Activated CD8-positive, alpha-beta memory T cell treated with anti-CD3 and anti-CD28 coated beads, Interleukin-2, amount 50 U/mL, for 48 hours (primary cell): ENCODE data around the gene SOX4.
A peak's percentile ranks its signal among the peaks of the same experiment; 100 is the strongest.

Experiments
- DNase-seq: peaks from one replicate; pipeline ENCODE4 v3.0.0-alpha.2; 2020

The SOX4 gene

DNA sequence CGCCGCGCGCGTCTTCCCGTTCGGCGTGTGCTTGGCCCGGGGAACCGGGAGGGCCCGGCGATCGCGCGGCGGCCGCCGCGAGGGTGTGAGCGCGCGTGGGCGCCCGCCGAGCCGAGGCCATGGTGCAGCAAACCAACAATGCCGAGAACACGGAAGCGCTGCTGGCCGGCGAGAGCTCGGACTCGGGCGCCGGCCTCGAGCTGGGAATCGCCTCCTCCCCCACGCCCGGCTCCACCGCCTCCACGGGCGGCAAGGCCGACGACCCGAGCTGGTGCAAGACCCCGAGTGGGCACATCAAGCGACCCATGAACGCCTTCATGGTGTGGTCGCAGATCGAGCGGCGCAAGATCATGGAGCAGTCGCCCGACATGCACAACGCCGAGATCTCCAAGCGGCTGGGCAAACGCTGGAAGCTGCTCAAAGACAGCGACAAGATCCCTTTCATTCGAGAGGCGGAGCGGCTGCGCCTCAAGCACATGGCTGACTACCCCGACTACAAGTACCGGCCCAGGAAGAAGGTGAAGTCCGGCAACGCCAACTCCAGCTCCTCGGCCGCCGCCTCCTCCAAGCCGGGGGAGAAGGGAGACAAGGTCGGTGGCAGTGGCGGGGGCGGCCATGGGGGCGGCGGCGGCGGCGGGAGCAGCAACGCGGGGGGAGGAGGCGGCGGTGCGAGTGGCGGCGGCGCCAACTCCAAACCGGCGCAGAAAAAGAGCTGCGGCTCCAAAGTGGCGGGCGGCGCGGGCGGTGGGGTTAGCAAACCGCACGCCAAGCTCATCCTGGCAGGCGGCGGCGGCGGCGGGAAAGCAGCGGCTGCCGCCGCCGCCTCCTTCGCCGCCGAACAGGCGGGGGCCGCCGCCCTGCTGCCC is 1.1 kb downstream of the SOX4 start:
- peak; percentile 73 for DNase-seq

DNA sequence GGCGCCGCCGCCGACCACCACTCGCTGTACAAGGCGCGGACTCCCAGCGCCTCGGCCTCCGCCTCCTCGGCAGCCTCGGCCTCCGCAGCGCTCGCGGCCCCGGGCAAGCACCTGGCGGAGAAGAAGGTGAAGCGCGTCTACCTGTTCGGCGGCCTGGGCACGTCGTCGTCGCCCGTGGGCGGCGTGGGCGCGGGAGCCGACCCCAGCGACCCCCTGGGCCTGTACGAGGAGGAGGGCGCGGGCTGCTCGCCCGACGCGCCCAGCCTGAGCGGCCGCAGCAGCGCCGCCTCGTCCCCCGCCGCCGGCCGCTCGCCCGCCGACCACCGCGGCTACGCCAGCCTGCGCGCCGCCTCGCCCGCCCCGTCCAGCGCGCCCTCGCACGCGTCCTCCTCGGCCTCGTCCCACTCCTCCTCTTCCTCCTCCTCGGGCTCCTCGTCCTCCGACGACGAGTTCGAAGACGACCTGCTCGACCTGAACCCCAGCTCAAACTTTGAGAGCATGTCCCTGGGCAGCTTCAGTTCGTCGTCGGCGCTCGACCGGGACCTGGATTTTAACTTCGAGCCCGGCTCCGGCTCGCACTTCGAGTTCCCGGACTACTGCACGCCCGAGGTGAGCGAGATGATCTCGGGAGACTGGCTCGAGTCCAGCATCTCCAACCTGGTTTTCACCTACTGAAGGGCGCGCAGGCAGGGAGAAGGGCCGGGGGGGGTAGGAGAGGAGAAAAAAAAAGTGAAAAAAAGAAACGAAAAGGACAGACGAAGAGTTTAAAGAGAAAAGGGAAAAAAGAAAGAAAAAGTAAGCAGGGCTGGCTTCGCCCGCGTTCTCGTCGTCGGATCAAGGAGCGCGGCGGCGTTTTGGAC is 2.0 kb downstream of the SOX4 start:
- peak; percentile 63 for DNase-seq

DNA sequence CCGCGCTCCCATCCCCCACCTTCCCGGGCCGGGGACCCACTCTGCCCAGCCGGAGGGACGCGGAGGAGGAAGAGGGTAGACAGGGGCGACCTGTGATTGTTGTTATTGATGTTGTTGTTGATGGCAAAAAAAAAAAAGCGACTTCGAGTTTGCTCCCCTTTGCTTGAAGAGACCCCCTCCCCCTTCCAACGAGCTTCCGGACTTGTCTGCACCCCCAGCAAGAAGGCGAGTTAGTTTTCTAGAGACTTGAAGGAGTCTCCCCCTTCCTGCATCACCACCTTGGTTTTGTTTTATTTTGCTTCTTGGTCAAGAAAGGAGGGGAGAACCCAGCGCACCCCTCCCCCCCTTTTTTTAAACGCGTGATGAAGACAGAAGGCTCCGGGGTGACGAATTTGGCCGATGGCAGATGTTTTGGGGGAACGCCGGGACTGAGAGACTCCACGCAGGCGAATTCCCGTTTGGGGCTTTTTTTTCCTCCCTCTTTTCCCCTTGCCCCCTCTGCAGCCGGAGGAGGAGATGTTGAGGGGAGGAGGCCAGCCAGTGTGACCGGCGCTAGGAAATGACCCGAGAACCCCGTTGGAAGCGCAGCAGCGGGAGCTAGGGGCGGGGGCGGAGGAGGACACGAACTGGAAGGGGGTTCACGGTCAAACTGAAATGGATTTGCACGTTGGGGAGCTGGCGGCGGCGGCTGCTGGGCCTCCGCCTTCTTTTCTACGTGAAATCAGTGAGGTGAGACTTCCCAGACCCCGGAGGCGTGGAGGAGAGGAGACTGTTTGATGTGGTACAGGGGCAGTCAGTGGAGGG is 2.8 kb downstream of the SOX4 start:
- peak; percentile 63 for DNase-seq

DNA sequence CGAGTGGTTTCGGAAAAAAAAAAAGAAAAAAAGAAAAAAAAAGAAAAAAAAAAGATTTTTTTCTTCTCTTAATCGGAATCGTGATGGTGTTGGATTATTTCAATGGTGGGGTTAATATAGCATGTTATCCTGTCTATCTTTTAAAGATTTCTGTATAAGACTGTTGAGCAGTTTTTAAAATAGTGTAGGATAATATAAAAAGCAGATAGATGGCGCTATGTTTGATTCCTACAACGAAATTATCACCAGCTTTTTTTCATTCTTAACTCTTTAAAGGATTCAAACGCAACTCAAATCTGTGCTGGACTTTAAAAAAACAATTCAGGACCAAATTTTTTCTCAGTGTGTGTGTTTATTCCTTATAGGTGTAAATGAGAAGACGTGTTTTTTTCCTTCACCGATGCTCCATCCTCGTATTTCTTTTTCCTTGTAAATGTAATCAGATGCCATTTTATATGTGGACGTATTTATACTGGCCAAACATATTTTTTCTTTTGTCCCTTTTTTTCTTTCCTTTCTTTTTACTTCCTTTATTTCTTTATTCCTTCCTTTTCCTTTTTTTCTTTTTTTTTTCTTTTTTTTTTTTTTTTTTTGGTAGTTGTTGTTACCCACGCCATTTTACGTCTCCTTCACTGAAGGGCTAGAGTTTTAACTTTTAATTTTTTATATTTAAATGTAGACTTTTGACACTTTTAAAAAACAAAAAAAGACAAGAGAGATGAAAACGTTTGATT is 3.6 kb downstream of the SOX4 start:
- DNase-seq = no peak

DNA sequence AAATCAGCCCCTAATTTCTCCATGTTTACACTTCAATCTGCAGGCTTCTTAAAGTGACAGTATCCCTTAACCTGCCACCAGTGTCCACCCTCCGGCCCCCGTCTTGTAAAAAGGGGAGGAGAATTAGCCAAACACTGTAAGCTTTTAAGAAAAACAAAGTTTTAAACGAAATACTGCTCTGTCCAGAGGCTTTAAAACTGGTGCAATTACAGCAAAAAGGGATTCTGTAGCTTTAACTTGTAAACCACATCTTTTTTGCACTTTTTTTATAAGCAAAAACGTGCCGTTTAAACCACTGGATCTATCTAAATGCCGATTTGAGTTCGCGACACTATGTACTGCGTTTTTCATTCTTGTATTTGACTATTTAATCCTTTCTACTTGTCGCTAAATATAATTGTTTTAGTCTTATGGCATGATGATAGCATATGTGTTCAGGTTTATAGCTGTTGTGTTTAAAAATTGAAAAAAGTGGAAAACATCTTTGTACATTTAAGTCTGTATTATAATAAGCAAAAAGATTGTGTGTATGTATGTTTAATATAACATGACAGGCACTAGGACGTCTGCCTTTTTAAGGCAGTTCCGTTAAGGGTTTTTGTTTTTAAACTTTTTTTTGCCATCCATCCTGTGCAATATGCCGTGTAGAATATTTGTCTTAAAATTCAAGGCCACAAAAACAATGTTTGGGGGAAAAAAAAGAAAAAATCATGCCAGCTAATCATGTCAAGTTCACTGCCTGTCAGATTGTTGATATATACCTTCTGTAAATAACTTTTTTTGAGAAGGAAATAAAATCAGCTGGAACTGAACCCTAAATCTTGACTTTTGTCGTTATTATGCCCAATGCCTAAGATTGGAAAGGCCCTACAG is 4.5 kb downstream of the SOX4 start:
- DNase-seq = no peak

DNA sequence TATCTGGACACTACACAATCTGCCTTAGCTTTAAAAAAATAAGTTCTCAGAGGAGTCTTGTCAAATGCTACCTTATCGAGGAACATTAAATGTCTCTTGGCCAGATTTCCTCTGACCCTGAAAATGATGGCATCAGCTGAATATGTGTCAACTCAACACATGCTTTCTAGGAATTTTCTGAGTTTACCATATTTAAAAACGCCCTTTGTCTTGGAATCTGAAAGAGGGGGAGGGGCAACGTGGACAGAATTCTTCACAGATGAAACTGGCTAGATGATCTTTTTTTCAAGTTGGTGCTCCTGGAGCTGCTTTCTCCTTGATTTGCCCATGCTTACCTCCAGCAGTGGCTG is 5.1 kb downstream of the SOX4 start:
- no peak for DNase-seq

DNA sequence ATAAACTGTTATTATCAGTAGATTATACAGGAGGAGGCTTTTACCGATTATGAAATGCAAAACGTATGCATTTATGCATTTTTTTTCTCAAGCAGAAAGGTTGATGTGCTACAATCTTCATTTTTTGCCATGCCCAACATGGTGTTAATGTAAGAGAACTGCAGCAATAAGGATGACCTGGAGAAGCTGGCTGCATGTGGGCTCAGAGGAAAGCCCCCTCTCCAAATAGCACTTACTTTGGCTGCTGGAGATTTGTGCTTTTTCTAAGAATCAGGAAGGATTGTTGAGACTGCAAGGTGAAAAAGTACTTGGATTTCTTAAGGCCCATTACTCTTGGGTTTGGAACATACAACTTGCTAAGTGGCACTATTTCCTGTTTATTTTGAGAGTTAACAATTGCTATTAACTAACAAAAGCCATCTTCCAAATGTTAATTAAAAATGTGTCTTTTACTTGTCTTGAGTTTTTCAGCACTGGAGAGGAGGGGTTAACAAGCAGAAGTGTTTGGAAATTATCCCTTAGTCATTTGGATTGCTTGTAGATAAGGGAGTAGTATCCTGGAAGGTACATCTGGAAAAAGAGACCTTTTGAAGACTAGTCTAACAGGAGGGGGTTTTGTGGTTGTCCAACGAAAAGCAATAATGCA is 5.6 kb downstream of the SOX4 start:
- no peak for DNase-seq

DNA sequence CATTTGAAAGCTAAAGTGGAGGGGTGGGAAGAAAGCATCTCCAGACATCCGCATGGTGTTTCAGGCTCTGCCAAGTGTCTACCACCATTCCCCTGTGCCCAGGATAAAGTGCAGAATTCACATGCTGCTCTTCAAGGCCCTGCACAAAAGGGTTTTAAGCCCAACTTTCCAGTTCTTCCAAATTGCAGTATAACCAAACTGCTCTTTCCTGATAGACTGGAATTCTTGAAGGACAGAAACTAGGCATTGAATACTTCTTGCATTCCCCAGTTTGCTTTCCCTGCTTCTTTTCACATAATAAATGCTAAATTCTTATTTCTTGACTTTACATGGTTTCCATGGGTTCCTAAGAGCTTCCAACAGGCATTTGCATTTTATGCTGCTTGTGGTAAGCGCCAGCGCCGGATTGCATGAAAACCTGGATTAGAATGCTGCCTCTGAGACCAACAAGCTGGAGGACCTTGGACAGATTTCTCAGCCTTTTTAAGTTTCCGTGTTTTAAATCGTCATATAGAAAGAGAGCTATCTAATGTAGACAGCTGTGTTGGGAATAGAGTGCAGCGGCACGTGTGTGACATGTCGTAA is 7.9 kb downstream of the SOX4 start:
- no peak for DNase-seq

DNA sequence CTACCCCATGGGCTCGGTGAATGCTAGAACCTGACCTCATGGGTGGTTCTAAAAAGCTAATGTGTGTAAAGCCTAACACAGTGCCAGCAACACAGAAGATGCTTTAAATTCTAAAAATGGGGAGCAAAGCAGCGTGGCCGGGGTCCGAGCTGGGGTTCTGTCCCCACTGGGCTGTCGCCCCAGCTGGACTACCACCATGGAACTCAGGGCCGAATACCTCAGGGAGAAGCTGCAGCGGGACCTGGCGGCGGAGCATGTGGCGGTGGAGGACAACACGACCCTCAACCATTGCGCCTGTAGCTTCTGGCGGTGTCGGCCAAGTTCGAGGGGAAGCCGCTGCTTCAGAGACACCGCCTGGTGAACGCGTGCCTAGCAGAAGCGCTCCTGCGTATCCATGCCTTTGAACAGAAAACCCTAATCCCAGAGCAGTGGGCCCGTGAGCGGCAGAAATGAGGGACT is 8.4 kb downstream of the SOX4 start:
- DNase-seq = no peak

DNA sequence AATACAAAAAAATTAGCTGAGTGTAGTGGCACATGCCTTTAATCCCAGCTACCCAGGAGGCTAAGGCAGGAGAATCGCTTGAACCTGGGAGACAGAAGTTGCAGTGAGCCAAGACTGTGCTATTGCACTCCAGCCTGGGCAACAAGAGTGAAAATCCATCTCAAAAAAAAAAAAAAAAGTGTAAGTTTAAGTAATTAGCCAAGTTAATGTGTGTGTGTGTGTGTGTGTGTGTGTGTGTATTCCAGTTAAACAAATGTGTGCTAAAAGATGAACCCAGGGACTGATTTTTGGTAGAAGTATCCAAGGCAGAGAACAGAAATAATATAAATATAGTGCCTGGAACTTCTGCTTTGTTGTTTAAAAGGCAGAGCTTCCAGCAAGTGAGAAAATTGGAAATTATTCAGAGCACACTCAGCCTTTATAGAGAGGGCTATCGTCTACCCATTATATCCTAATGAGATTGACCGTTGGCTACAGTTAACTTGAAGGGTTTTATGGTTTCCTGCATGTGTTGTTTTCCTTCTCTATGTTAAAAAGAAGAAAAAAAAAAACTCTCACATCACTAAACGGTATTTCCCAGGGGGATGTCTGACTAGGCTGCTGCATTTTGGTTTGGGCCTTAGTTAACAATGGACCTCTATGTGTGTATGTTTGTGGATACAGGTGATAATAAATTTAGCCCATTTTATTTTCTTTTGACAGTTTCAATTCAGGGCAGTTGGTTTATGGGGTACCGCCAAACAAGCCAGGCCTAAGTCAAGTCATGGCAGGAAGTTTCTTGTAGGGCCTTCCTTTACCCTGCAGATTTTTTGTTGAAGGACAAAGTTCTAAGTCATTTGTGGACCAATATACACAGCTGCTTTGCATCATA is 9.8 kb downstream of the SOX4 start:
- no peak for DNase-seq

DNA sequence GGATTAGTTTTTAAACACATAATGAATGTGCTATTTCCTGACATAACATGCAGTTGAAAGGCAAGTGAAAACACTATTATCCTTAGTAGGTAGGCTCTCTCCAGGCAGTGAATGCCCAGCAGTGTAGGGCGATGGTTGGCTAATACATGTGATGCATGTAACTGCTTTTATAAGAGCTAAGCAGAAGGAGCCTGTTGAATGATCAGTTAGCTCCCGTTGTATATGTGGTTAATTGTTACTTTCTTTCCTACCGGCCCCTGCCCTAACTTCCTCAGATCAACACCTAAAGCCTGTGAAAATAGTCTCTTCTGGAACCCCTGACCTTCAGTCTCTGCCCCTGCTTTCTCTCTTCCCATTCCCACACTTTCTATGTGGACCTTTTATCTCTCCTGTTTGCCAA is 10.5 kb downstream of the SOX4 start:
- no peak for DNase-seq

DNA sequence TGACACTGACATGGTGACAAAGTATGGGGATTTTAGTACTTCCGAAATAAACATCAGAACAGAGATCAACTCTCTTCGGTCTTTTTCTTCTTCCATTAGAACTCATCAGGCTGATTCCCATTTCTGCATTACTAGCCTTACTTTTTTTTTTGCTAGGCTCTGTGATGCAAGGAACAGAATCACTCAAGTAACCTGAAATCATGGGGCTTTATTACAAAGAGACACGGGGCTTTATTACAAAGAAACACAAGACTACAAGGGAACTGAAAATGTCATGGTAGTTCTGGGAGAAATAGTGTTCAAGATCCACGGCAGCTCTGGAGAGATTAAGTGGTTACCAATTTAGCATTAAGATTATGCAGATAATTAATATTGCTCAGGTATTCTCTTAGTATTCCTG is 11.6 kb downstream of the SOX4 start:
- no peak for DNase-seq

DNA sequence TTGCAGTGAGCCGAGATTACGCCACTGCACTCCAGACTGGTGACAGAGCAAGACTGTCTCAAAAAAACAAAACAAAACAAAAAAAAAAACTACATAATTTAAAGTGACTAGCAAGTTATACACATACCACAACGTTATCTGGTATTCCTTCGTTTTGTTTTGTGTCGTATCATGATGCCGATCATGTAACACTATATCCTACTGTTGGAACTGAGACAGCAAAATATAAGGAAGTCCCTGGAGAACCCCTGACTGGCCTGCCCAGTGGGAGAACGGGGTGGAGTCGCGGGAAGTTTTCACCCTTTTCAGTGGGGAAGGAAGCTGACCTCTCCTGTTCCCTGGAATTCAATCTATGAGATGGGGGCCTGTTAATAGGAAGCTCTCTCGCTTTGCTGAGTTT is 15.1 kb downstream of the SOX4 start:
- no peak for DNase-seq

DNA sequence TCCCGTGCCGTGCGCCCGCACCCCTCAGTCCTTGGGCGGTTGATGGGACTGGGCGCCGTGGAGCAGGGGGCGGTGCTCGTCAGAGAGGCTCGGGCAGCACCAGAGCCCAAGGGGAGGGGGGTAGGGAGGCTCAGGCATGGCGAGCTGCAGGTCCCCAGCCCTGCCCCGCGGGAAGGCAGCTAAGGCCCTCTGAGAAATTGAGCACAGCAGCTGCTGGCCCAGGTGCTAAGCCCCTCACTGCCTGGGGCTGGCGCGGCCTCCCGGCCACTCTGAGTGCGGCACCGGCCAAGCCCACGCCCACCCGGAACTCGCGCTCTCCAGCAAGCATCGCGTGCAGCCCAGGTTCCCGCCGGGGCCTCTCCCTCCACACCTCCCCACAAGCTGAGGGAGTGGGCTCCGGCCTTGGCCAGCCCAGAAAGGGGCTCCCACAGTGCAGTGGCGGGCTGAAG is 16.4 kb downstream of the SOX4 start:
- no peak for DNase-seq

DNA sequence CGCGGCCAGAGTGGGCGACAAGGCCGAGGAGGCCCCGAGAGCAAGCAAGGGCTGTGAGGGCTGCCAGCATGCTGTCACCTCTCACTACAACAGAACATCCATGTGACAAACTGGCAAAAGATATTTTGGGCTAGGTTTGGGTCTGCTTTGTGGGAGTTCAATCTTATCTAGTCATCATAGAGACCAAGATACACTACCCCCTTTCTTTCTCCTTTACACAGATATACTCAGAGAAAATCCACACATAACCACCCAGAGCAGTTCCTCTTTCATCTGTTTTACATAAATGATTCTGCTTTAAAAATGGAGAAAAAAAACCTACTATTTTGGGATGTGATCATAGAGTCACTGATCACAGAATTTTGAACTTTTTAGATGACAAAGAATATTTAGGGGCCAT is 16.8 kb downstream of the SOX4 start:
- no peak for DNase-seq

DNA sequence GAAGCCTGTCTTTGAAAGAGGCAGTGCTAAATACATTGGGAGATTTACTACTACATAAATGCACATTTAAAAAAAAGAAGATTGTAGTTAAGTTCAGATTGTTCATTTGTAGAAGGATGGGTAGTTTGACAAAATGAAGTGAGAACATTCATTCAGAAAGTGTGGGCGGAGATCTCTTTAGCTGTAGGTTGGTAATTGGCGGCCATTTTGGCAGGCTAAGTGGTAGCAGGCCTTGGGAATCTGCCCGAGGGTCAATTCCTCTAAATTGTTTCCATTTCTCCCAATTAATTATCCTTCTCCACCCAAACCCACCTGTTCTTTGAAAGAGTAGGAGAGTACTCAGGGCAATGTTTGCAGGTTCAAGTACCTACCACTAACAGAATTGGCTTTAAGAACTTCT is 17.9 kb downstream of the SOX4 start:
- DNase-seq = no peak

DNA sequence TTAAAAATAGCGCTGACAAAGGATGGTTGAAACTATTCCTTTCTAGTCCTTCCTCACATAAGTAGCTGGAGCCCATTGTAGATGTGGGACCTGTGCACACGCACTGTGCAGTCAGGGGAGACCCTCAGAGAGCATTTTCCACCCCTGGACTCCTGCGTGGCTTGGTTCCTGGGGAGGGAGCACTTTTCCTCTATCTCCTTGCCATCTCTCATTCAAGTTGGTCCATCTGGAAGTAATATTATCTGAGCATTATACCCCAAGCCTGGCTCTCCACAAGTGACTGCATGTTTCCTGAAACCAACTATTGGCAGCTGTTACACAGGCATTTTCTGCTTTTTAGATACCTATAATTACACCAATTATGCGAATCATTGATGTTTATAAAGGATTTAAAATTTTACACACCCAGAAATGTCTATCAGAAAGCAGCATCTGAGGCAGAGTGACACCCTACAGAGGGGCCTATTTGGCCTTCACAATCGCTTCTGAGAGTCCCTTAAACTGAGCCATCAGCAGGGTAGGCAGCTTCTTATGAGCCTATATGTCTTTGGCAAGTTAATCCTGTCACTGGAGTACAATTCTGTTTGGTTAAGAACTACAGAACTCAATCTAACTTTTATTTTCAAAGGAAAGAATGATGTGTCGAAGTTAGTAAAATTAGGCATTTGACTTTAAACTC is 18.7 kb downstream of the SOX4 start:
- no peak for DNase-seq

DNA sequence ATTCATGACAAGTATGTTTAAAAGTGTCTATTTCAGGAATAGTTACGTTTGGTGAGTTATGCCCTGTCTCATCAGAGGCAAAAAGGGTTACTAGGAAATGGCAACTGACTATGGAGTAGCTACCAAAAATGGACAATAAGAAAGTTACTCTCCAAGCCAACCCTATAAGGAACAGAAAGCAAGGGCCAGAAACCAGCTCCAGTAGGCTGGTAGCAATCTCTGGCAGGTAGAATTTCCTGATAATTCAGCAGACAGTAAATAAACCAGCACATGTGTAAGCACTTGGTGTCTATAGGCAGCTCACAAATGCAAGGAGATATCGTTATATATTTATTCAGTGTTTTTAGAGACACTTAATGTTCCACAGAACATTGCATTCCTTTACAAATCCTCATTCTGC is 20.3 kb downstream of the SOX4 start:
- no peak for DNase-seq

DNA sequence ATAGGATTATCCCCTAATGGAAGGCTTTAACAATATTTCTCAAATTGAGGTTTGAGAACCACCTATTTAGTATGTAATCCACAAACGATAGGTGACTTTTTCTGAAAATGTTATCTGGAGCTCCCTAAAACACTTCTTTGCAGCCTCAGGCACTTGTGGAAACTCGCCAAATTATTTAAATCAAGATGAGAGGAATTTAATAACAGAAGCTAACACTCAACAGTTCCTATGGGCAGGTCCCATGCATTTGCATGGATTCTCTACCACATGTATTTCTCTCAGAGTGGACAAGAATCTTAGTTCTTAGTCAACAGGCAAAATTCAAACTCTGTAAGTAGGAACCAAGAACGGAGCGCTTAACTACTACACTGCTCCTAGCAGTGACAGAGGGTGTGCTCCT is 20.7 kb downstream of the SOX4 start:
- DNase-seq = no peak
